GM13977 (cell line): ENCODE measurements around the gene UBXN2A.
A peak's percentile ranks its signal among the peaks of the same experiment; 100 is the strongest.
"Not testable (repeated sequence)": the region's sequence is repeated elsewhere in the genome, so short reads cannot be mapped to it uniquely, and the experiment has no call there.

Experiments
- DNase-seq: peaks from one replicate; pipeline ENCODE4 v3.0.0; 2012; ENCODE audit warnings: low spot score
- CTCF ChIP-seq: IDR thresholded peaks from 2 replicates; pipeline ENCODE4 v1.5.1; 2012; ENCODE audit warnings: mild to moderate bottlenecking, control low read depth; ENCODE audit not compliant: insufficient read depth; ENCODE audit errors: extremely low read depth, missing control alignments
- in situ Hi-C: fragments of 300-500 bp; cut with MboI; formaldehyde crosslinking; loops from one replicate; pipeline ENCODE4 v1.12.0; 2022; ENCODE audit warnings: low sequenced_read_pairs, low pct_unique_long_range_greater_than_20kb, mixed read lengths, inconsistent platforms; ENCODE audit not compliant: unreplicated experiment

Gene UBXN2A

DNA sequence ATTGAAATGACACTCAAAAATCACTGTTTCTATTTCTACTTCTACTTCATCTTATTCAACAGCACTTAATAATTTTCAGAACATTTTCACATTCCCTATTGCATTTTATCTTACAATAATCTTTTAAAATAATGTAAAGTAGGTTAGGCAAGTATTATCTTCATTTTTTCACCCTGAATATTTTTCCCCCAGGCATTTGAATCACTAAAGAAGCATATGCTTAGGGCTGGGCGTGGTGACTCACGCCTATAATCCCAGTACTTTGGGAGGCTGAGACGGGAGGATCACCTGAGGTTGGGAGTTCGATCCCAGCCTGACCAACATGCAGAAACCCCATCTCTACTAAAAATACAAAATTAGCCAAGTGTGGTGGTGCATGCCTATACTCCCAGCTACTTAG is 100.2 kb downstream of the UBXN2A start:
- no peak for TF ChIP-seq CTCF
- in situ Hi-C loops: no loop called here
- no peak for DNase-seq

- in situ Hi-C loops, DNase-seq: not testable (repeated sequence)
These were observed 102.9 kb downstream of the UBXN2A start for GRCh38 chr2:24043133-24043532.

DNA sequence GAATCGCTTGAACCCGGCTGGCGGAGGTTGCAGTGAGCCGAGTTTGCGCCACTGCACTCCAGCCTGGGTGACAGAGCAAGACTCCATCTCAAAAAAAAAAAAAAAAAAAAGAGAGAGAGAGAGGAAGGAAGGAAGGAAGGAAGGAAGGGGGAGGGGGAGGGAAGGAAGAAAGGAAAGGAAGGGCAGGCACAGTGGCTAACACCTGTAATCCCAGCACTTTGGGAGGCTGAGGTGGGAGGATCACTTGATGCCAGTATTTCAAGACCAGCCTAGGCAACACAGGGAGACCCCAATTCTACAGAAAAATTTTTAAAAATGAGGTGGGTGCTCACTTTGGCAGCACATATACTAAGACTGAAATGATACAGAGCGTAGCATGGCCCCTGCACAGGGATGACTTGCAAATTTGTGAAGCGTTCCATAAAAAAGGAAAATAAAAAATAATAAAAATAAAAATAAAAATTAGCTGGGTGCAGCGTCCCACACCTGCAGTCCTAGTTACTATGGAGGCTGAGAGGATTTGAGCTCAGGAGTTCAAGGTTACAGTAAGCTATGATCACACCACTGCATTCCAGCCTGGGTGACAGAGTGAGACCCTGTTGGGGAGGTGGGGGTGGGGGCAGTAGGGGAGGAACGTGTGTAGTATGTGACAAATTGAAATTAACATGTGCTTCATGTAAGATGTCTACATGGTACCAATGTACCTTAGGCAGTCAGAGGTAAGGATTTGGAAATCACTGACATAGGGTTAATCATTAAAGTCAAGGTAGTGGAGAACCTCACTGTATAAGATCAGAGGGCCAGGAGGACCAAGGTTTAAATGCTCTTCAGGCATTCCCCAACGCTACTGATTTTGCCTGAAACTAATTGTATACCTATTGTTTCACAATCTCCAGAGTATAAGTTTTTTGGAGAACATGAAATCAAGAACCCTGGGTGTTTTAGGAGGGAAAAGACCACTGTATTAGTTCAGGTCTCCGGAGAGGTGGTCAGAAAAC is 105.5 kb downstream of the UBXN2A start:
- no peak for TF ChIP-seq CTCF
- in situ Hi-C loops: no loop called here
- no peak for DNase-seq

GRCh38 chr2:24046599-24046929 is 106.3 kb downstream of the UBXN2A start:
- DNase-seq: no peak
- in situ Hi-C loops: no loop called here
- TF ChIP-seq CTCF: no peak

DNA sequence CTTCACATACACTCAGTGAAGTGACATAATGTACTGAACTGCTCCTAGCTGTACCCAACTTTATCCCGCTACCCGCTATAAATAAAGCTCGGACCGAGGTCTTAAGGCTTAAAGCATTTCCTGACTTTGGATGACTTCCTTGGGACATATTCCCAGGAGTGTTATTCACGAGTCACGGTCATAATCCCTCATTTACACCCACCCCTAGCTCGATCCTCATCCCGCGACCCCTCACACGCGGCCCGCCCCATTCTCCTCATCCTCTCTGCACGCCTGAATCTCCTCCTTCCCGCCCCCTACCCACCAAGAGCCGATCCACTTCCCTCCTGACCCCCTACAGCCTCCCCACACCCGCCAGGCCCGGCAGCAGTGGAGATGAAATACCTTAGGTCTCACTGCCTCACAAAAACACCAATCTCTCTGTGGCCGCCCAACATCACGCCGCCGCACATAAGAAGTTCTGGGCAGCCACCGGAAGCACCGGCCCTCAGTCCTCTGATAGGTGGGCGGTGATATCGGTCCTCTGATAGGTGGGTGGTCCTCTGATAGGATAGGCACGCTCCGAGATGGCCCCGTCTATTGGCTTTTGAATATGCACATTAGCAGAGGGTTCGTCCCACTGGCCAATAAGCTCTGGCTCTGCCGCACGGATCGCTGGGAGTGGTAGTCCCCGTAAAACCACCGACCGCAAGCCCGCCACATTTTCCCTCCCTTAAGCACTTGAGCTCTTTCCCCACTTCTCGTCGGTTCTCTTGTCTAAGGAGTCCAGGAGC is 106.9 kb downstream of the UBXN2A start, which contains the start of gene WDCP:
WDCP (minus strand) TSS at position 462 of the 773 bp plus-strand sequence. CDS start 7,897 bp downstream, outside the sequence.
- peak; percentile 90 for DNase-seq
- in situ Hi-C loops: no loop called here
- no peak for TF ChIP-seq CTCF

GRCh38 chr2:24047703-24048033 is 107.4 kb downstream of the UBXN2A start:
- TF ChIP-seq CTCF: no peak
- DNase-seq: no peak
- in situ Hi-C loops: no loop called here
